Suprapubic skin (tissue), 4 donors: ENCODE data around the gene PRRT3.

Source experiments
- CTCF ChIP-seq, 2 donors: fragments of 200-600 bp in 1 of 2; fragments of 450-650 bp in 1 of 2; sonication (generic) in 1 of 2; IDR thresholded peaks; one replicate each; pipeline ENCODE4 v1.5.1; 2016 to 2019; ENCODE audit warnings: antibody characterized with exemption in 2 of 2, mild to moderate bottlenecking in 1 of 2, moderate library complexity in 1 of 2
- EP300 ChIP-seq: sonication (generic); formaldehyde crosslinking; IDR thresholded peaks from one replicate; pipeline ENCODE4 v1.6.1; 2017; ENCODE audit warnings: antibody characterized with exemption
- POLR2A ChIP-seq, 2 donors: fragments of 450-650 bp; IDR thresholded peaks; one replicate each; pipeline ENCODE4 v1.6.1; 2017; ENCODE audit warnings: antibody characterized with exemption in 2 of 2, mild to moderate bottlenecking in 2 of 2, moderate library complexity in 2 of 2
- POLR2AphosphoS5 ChIP-seq, 3 donors: sonication (generic); formaldehyde crosslinking; IDR thresholded peaks; one replicate each; pipeline ENCODE4 v1.6.1; 2017; ENCODE audit warnings: antibody characterized with exemption in 3 of 3

- TF ChIP-seq CTCF (IDR thresholded peaks at IDR 0.05) (no peak), EP300 (no peak), POLR2A (IDR thresholded peaks at IDR 0.05) (no peak), POLR2AphosphoS5 (IDR thresholded peaks at IDR 0.05) (no peak)
Observed at GRCh38 chr3:9942164-9942563, 10.0 kb downstream of the PRRT3 start.
